Skin epidermis (tissue), 12 donors: ENCODE data around the gene USH2A.
"Not testable (repeated sequence)": the region's sequence is repeated elsewhere in the genome, so short reads cannot be mapped to it uniquely, and the experiment has no call there.

Experiments used
- H3K27ac ChIP-seq, 21 experiments: fragments of 200-600 bp; sonication (generic) in 11 of 21; one replicate each; pipeline ENCODE4 v1.5.0; 2020; ENCODE audit warnings: mild to moderate bottlenecking in 3 of 21, inconsistent platforms in 2 of 21, moderate library complexity in 2 of 21
- H3K4me3 ChIP-seq, 7 experiments: fragments of 200-600 bp; sonication (generic) in 2 of 7; one replicate each; pipeline ENCODE4 v1.5.0; 2020; ENCODE audit warnings: inconsistent platforms in 2 of 7, mild to moderate bottlenecking in 2 of 7, moderate library complexity in 1 of 7

Gene USH2A

DNA sequence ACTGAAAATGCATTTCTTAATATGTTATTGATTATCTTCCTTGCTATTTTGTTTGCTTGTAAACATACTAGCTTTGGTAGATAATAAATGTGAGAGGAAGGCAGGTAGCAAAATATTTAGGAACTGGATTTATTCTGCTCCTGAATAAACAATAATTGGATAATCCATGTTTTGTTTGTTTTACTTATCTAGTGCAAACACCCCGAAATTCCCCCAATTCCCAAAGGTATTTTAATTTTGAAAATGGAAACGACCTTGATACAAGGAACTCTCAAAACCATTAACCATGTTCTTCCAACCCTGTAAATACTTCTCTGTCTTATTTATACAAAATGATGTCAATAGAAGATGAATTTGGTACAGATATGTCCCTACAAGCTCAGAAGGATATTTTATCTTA is 3.0 kb downstream of the USH2A start:
- no peak overlapping the region for H3K4me3 ChIP-seq
- H3K27ac ChIP-seq: no peak overlapping the region

DNA sequence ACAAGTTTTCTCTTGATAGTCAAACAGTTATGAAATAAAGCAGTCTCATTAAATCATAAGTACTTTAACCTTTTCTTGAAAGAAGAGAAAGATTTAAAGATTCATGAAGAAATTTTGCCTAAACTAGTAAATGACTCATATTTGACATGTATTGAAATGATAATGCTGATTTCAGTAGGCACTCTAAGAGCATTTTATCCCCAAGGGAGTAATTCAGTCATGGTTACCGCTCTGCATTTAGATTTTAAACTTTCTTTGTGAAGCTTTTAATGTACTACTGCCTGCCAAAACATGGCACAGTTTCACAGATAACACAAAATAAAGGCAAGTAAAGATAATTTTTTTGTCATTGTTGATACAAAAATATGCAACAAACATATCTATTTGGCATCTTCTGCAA is 6.8 kb downstream of the USH2A start:
- Histone ChIP-seq H3K4me3 (no peak overlapping the region), H3K27ac (no peak overlapping the region)

DNA sequence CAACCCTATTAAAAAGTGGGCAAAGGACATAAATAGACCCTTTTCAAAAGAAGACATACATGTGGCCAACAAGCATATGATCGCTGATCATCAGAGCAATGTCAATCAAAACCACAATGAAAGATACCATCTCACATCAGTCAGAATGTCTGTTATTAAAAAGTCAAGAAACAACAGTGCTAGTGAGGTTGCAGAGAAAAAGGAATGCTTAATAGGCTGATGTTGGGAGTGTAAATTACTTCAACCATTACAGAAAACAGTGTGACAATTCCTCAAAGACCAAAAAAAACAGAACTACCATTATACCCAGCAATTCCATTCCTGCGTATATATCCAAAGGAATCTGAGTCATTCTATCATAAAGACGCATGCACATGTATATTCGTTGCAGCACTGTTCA is 13.2 kb downstream of the USH2A start:
- Histone ChIP-seq H3K4me3 (no peak overlapping the region), H3K27ac (no peak overlapping the region)

DNA sequence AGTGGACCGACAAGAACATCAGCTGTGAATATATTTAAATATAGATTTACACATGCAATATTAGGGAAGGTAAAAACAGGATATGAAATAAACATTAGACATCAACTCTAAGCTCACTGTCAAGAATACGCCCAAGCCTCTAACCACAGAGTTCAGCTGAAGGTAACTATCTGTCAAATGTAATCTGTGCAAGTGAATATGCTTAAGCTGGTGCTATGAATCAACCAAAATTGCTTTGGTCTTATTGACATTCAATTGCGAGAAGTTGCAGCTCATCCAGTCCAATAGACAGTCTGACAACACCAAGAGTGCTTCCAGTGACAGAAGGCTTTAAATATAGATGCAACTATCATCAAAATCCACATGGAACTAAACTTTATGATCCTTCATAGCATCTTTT is 32.3 kb downstream of the USH2A start:
- no peak overlapping the region for H3K27ac ChIP-seq
- H3K4me3 ChIP-seq: no peak overlapping the region

DNA sequence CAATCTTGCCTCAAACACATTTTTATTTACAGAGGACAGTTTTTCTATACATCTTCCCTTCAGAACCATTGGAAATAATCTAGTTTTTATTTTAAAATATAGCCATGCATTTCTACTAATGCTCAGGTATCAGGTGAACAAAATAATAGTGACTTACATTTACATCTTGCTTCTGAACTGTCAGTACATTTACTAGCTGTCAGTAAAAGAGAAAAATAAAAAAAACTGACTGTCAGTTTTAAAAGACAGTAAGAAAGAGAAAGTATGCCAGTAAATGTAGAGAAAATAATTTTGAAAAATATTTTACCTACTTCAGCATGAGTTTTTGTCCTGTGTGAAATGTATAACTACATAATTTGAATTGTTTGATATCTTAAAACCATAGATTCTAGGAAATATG is 33.5 kb downstream of the USH2A start:
- no peak overlapping the region for H3K27ac ChIP-seq
- H3K4me3 ChIP-seq: no peak overlapping the region

- H3K27ac ChIP-seq: no peak overlapping the region
- no peak overlapping the region for H3K4me3 ChIP-seq
Observed at GRCh38 chr1:216388558-216388957, 34.7 kb downstream of the USH2A start.

DNA sequence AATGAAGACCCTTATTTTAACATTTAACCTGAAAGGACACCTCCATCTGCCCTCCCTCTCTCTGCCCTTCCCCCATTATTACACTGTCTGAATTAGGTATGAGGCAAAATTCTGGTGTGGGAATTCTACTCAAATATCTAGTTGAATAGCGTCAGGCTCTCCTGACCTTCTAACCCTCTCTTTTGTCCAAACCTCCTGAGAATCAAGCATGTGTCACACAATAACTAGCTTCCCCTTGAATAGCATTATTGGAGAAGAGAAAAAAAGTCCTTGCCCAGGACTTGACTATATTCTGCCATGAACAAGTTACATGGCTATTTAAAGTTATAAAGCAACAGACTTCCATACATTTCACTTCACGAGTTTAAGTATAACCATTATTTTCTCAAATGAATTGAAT is 35.5 kb downstream of the USH2A start:
- H3K27ac ChIP-seq: no peak overlapping the region
- H3K4me3 ChIP-seq: no peak overlapping the region

GRCh38 chr1:216379441-216379840 is 43.8 kb downstream of the USH2A start:
- H3K27ac ChIP-seq: no peak overlapping the region
- H3K4me3 ChIP-seq: no peak overlapping the region

GRCh38 chr1:216368249-216368648 is 55.0 kb downstream of the USH2A start:
- no peak overlapping the region for H3K27ac ChIP-seq
- H3K4me3 ChIP-seq: no peak overlapping the region

GRCh38 chr1:216366979-216367378 is 56.3 kb downstream of the USH2A start:
- no peak overlapping the region for H3K27ac ChIP-seq

DNA sequence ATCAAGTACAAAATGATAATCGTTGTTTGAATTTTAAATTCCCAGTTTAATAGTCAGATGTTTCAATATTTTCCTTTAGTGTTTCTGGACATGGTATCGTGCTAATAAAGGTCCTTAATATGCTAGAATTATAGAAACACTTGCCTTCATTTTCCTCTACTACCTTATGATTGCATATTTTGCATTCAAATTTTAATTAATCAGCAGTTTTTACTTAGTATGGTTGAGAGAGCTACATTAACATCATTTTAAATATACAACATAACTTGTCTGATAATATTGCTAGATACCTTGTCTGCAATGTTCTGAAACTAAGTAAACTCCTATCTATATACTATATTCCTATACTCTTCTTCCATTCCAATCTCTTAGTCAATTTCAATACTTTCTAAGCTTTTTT is 66.3 kb downstream of the USH2A start:
- Histone ChIP-seq H3K27ac (no peak overlapping the region), H3K4me3 (no peak overlapping the region)

More at GRCh38 chr1:216366979-216367378, 56.3 kb downstream of the USH2A start:
- H3K4me3 ChIP-seq: no peak overlapping the region

DNA sequence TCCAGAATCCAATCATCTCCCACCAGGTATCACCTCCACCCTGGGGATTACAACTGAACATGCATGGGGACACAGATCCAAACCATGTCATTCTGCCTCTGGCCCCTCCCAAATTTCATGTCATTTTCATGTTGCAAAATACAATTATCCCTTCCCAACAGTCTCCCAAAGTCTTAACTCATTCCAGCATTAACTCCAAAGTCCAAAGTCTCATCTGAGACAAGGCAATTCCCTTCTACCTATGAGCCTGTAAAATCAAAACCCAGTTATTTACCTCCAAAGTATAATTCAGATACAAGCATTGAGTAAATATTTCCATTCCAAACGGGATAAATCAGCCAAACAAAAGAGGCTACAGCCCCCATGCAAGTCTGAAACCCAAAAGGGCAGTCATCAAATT is 73.1 kb downstream of the USH2A start:
- H3K4me3 ChIP-seq: no peak overlapping the region
- H3K27ac ChIP-seq: no peak overlapping the region

GRCh38 chr1:216346526-216346925 is 76.7 kb downstream of the USH2A start:
- no peak overlapping the region for H3K4me3 ChIP-seq
- no peak overlapping the region for H3K27ac ChIP-seq

DNA sequence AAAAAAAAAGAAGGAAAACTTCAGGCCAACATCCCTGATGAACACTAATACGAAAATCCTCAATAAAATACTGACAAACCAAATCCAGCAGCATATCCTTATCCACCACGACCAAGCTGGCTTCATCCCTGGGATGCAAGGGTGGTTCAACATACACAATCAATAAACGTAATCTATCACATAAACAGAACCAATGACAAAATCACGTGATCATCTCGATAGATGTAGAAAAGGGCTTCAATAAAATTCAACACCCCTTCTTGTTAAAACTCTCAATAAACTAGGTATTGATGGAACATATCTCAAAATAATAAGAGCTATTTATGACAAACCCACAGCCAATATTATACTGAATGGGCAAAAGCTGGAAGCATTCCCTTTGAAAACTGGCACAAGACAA is 82.7 kb downstream of the USH2A start:
- not testable (repeated sequence) for H3K4me3 ChIP-seq, H3K27ac ChIP-seq

- Histone ChIP-seq H3K4me3 (no peak overlapping the region), H3K27ac (no peak overlapping the region)
Observed at GRCh38 chr1:216332462-216332861, 90.8 kb downstream of the USH2A start.

DNA sequence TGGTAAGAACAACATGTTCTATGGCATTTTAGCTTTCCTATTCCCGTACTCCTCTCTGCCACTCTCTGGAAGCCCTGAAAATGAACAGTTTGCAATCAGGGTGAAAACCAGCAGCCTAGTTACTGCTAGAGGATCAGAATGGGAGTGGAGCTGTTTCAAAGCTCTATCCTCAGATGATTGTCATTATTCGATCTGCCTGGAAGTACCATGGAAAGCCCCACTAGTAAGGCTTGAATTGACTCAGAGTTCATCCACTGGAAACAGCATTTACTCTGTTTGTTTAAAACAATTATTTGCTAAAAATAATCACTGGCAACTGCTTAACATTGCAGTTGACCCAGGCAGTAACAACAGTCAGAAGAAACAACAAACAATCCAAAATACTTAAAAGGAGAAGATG is 91.2 kb downstream of the USH2A start:
- Histone ChIP-seq H3K27ac (no peak overlapping the region), H3K4me3 (no peak overlapping the region)

GRCh38 chr1:216331211-216331610 is 92.0 kb downstream of the USH2A start:
- no peak overlapping the region for H3K27ac ChIP-seq

DNA sequence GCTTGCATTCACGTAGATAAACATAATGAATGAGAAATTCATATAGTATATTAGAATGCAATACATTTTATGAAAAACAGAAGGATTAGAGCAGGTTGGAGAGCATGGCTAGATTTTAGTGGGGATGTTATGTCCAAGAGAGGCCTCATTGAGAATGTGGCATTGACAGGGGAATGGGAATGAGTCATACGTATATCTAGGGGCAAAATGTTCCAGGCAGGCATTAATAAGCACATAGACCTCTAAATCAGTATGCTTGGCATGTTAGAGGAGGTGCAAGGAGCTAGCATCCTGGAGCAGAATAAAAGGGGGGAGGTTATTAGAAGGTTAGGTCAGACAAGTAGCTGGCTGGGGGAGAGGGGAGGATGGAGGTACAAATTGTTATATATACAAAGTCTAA is 93.0 kb downstream of the USH2A start:
- Histone ChIP-seq H3K4me3 (no peak overlapping the region), H3K27ac (no peak overlapping the region)

More at GRCh38 chr1:216331211-216331610, 92.0 kb downstream of the USH2A start:
- H3K4me3 ChIP-seq: no peak overlapping the region

DNA sequence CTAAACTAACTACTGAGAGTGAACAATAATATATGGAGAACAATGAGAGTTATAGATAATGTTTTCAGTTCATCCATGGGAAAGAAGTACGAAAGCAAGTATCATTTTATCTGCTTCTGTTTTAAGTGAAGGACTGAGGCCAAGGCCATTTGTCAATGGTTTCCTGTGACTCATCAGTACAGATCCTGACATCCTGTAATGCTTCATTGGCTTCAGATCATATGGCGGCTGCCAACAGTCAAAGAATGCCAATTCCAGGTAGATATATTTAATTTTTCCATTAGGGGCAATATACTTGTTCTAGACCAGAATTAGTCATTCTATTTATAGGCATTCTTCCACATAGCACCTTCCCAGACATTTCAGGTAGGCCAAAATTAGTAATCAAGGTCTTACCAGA is 97.3 kb downstream of the USH2A start:
- no peak overlapping the region for H3K4me3 ChIP-seq
- H3K27ac ChIP-seq: no peak overlapping the region

GRCh38 chr1:216325336-216325735 is 97.9 kb downstream of the USH2A start:
- Histone ChIP-seq H3K27ac (no peak overlapping the region), H3K4me3 (no peak overlapping the region)

DNA sequence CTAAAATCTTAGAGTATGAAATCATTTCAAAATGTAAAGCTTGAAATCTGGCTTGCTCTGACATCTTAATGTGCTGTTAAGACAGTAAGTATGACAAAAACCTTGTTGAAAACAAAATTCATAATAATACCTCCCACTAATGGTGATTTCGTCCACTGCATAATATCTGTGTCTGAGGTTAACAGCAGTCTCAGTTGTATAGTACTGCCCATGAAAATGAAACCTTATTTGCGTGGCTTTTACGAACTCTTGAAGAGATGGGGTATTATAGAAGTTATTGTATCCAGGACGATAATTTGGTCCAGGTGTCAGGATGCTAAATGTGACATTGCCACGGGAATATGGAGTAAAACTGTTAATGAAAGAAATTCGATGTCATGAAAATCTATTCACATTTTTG is 99.9 kb downstream of the USH2A start:
- no peak overlapping the region for H3K4me3 ChIP-seq
- H3K27ac ChIP-seq: no peak overlapping the region

DNA sequence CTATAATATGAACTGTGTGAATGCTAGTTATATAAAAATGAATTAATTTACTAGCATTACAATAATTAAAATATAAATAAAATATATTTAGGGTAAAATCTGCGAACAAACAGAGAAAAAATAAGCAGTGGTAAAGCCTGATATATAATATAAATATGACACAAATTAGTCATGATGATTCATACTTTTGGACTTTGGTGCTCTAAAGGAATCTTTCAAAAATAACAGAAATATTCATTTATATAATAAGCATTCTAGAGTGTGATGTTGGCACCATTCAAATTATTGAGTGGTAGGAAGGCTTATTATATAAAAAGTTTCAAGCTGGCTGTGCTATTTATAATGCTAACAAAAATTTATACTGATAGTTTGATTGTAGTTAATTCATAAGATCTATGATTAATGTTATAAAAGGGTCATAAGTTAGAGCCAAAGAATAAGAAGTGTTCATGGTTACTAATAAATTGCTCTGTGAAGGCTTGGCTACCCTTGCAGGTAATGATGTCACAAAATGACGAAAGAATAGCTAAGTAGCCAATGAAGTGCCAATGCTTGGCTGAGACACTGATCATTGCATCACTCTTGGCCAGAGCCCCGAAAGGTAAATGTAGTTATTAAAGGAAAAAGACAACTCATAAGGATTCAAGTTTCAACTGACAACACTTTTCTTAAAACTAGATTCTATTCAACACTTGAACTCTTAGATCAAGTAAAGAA is 108.7 kb downstream of the USH2A start:
- Histone ChIP-seq H3K27ac (no peak overlapping the region), H3K4me3 (no peak overlapping the region)
